ENCODE results near the gene ZBTB8A. TPM values are rescaled to one million over a fixed set of nuclear protein-coding genes. Genes with fewer than 3 reads are reported as not detected.
A peak's percentile ranks its signal among the peaks of the same experiment; 100 is the strongest.

The ZBTB8A gene
- total RNA-seq, 1 donor, result 0.21 TPM

- Histone ChIP-seq H3K4me1 (ENCODE audit: insufficient read depth, low read length) (no peaks in the 10 kb centered on the region), H3K9me3 (ENCODE audit: low read depth, low read length) (no peaks in the 10 kb centered on the region), H3K27me3 (ENCODE audit: insufficient read depth, low read length) (no peaks in the 10 kb centered on the region), H3K4me3 (ENCODE audit: low read length) (no peak overlapping the region)
Observed at GRCh38 chr1:32568929-32569328, 29.7 kb downstream of the ZBTB8A start.

DNA sequence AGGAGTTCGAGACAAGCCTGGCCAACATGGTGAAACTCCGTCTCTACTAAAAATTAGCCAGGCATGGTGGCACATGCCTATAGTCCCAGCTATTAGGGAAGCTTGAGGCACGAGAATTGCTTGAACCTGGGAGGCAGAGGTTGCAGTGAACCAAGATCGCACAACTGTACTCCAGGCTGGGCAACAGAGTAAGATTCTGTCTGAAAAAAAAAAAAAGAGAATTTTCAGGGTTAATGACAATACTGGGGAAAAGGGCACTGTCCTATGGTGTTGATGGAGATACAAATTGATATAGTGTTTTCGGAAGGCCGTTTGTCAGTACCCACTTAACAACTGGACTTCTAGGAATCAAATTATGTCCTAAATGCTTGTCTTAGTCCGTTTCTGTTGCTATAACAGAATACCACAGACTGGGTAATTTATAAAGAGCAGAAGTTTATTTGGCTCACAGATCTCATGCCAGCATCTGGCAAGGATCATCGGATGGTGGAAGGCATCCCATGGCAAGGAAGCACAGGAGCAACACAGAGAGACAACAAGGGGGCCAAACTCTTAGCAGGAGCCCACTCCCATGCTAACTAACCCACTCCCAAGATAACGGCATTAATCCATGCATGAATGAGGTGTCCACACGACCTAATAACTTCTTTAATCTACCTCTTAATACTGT lies 41.3 kb downstream of the ZBTB8A start:
- Histone ChIP-seq H3K27me3 (ENCODE audit: insufficient read depth, low read length) (no peaks in the 10 kb centered on the region), H3K9me3 (ENCODE audit: low read depth, low read length) (no peaks in the 10 kb centered on the region), H3K4me3 (ENCODE audit: low read length) (no peak overlapping the region), H3K4me1 (ENCODE audit: insufficient read depth, low read length) (no peaks in the 10 kb centered on the region)

DNA sequence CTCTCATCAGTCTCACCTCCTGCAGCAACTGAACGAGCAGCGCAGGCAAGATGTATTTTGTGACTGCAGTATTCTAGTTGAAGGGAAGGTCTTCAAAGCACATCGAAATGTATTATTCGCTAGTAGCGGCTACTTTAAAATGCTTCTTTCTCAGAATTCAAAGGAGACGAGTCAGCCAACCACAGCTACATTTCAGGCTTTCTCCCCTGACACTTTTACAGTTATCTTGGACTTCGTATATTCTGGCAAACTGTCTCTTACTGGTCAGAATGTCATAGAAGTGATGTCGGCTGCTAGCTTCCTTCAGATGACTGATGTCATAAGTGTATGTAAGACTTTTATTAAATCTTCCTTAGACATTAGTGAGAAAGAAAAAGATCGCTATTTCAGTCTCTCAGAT lies 53.7 kb downstream of the ZBTB8A start:
- Histone ChIP-seq H3K4me1 (ENCODE audit: insufficient read depth, low read length) (no peaks in the 10 kb centered on the region), H3K27me3 (ENCODE audit: insufficient read depth, low read length) (no peaks in the 10 kb centered on the region), H3K4me3 (ENCODE audit: low read length) (no peak overlapping the region), H3K9me3 (ENCODE audit: low read depth, low read length) (no peaks in the 10 kb centered on the region)

DNA sequence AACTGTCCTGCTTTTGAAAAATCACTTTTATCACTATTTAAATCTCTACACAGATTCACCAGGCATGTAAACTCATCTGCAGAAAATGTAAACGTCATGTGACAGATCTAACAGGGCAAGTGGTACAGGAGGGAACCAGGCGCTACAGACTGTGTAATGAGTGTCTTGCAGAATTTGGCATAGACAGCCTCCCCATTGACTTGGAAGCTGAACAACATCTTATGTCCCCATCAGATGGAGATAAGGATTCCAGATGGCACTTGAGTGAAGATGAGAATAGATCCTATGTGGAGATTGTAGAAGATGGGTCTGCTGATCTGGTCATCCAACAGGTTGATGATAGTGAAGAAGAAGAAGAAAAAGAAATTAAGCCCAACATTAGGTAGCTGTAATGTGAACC lies 60.8 kb downstream of the ZBTB8A start:
- H3K9me3 ChIP-seq (ENCODE audit: low read depth, low read length), result no peaks in the 10 kb centered on the region
- no peak overlapping the region for H3K4me3 ChIP-seq (ENCODE audit: low read length)
- H3K4me1 ChIP-seq (ENCODE audit: insufficient read depth, low read length), result no peaks in the 10 kb centered on the region
- H3K27me3 ChIP-seq (ENCODE audit: insufficient read depth, low read length), result no peaks in the 10 kb centered on the region

DNA sequence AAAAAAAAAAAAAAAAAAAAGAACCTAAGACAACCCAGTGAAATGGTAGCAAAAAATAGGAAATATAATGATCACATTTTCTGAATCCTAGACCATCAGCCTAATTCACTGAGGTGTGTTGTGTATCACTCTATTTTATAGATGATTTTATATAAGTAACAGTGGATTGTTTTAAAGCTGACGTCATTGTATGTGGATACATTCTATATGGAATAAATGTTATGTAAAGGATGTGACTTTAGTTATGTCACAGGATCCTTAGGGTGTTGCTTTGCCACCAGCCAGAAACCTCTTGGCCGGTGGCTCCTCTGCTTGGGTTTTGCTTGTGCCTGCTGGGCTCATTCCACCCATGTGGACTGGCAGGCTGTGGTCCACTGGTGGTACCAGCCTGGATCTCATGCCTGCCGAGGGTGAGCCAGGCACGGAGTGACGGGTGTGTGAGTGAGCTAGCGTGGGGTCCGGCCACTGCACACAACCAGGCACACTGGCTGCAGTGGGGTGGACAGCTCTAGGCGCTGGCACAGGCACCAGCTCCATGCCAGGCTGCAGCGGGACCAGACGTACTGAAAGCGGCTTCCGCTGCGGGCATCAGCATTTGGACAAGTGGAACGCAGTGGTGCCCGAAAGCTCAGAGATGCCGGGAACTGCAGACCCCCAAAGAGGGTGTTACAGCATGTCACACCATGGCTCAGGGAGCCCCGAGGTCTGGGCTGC lies 66.6 kb downstream of the ZBTB8A start:
- Histone ChIP-seq H3K27me3 (ENCODE audit: insufficient read depth, low read length) (no peaks in the 10 kb centered on the region), H3K9me3 (ENCODE audit: low read depth, low read length) (no peaks in the 10 kb centered on the region), H3K4me3 (ENCODE audit: low read length) (no peak overlapping the region), H3K4me1 (ENCODE audit: insufficient read depth, low read length) (no peaks in the 10 kb centered on the region)

DNA sequence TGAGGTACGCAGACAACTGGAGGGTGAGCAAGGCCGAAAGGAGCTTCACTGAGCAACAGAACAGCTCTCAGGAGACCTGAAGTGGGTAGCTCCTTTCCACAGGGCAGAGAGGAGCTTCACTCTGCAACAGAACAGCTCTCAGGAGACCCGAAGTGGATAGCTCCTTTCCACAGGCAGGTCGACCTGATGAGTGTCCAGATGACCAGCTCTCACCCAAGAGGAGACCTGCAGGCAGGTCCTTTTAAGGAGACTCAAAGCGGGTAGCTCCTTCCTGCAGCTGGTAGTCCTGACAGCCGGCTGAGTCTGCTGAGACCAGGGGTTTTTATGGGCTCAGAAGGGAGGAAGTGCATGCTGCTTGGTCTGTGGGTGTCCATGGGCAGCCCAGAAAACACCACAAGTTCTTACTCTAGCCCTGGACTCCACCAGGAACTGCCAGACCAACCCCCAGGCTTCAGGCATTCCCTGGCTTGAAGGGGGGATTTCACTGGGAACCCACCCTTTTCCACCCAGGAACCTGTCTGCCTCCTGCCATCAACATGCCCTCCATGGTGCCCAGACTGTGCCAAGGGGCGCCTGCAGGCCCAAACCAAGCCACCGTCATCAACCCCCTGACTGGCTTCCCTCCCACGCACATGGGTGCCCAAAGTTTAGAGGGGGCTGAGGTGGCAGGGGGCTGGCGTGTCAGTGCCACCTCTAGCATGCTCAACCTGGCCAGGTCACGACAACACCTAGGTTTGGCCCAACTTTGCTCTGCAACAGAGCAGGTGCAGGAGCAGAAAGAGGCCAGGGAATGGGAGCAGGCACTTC lies 67.5 kb downstream of the ZBTB8A start:
- Histone ChIP-seq H3K4me1 (ENCODE audit: insufficient read depth, low read length) (peaks cover 2% of the 10 kb centered on the region), H3K27me3 (ENCODE audit: insufficient read depth, low read length) (no peaks in the 10 kb centered on the region), H3K9me3 (ENCODE audit: low read depth, low read length) (no peaks in the 10 kb centered on the region), H3K4me3 (ENCODE audit: low read length) (no peak overlapping the region)

GRCh38 chr1:32609180-32609579 lies 70.0 kb downstream of the ZBTB8A start:
- Histone ChIP-seq H3K4me1 (ENCODE audit: insufficient read depth, low read length) (peaks cover 14% of the 10 kb centered on the region), H3K4me3 (ENCODE audit: low read length) (no peak overlapping the region), H3K9me3 (ENCODE audit: low read depth, low read length) (no peaks in the 10 kb centered on the region)

GRCh38 chr1:32611859-32612188 lies 72.6 kb downstream of the ZBTB8A start:
- H3K27me3 ChIP-seq (ENCODE audit: insufficient read depth, low read length), result no peaks in the 10 kb centered on the region
- H3K4me1 ChIP-seq (ENCODE audit: insufficient read depth, low read length), result peaks cover 14% of the 10 kb centered on the region
- peak overlapping the region; percentile 32 for H3K4me3 ChIP-seq (ENCODE audit: low read length)
- no peaks in the 10 kb centered on the region for H3K9me3 ChIP-seq (ENCODE audit: low read depth, low read length)

More at GRCh38 chr1:32609180-32609579, 70.0 kb downstream of the ZBTB8A start:
- H3K27me3 ChIP-seq (ENCODE audit: insufficient read depth, low read length), result no peaks in the 10 kb centered on the region

- Histone ChIP-seq H3K4me1 (ENCODE audit: insufficient read depth, low read length) (peaks cover 14% of the 10 kb centered on the region), H3K4me3 (ENCODE audit: low read length) (peak overlapping the region; percentile 32), H3K27me3 (ENCODE audit: insufficient read depth, low read length) (no peaks in the 10 kb centered on the region), H3K9me3 (ENCODE audit: low read depth, low read length) (no peaks in the 10 kb centered on the region)
Observed at GRCh38 chr1:32612189-32612881, 73.1 kb downstream of the ZBTB8A start.

DNA sequence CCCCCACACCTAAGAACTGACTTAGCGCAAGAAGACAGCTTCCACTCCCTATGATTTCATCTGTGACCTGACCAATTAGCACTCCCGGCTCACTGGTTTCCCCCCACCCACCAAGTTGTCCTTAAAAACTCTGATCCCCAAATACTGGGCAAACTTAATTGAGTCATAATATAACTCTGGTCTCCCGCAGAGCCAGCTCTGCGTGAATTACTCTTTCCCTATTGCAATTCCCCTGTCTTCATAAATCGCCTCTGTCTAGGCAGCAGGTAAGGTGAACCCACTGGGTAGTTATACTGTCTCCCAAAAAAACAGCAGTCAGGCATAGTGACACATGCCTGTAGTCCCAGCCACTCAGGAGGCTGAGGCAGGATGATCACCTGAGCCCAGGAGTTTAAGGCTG lies 74.2 kb downstream of the ZBTB8A start:
- no peaks in the 10 kb centered on the region for H3K27me3 ChIP-seq (ENCODE audit: insufficient read depth, low read length)
- no peak overlapping the region for H3K4me3 ChIP-seq (ENCODE audit: low read length)
- H3K9me3 ChIP-seq (ENCODE audit: low read depth, low read length), result no peaks in the 10 kb centered on the region
- peaks cover 14% of the 10 kb centered on the region for H3K4me1 ChIP-seq (ENCODE audit: insufficient read depth, low read length)

- no peaks in the 10 kb centered on the region for H3K9me3 ChIP-seq (ENCODE audit: low read depth, low read length)
- peaks cover 6% of the 10 kb centered on the region for H3K4me1 ChIP-seq (ENCODE audit: insufficient read depth, low read length)
- no peak overlapping the region for H3K4me3 ChIP-seq (ENCODE audit: low read length)
- no peaks in the 10 kb centered on the region for H3K27me3 ChIP-seq (ENCODE audit: insufficient read depth, low read length)
Observed at GRCh38 chr1:32618673-32619221, 79.5 kb downstream of the ZBTB8A start.

DNA sequence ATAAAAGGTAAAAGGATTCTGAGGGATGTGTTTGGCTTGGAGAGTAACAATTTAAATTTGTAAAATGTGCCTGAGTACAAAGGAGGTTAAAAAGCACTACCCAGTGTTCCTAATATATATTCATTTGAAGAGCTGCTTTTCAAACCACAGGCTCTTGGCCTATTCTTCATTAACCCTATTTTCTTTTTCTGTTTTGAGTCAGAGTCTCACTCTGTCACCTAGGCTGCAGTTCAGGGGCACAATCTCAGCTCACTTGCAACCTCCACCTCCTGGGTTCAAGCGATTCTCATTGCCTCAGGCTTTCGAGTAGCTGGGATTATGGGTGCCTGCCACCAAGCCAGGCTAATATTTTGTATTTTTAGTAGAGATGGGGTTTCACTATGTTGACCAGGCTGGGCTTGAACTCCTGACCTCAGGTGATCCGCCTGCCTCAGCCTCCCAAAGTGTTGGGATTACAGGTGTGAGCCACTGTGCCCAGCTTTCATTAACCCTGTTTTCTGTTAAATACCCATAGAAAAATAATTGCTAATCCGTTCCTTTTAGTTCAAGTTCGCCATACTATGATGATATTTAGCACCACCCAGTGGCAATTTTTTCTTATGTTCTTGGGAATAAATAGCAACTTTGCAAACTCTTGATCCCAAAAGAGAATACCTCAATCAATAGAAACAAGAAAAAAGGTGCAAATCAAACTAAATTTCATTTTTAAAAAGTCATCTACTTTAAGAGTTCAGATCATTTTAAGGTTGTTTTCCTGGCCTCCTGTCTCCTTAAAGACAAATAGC lies 80.7 kb downstream of the ZBTB8A start:
- Histone ChIP-seq H3K4me1 (ENCODE audit: insufficient read depth, low read length) (peaks cover 8% of the 10 kb centered on the region), H3K4me3 (ENCODE audit: low read length) (no peak overlapping the region), H3K27me3 (ENCODE audit: insufficient read depth, low read length) (no peaks in the 10 kb centered on the region), H3K9me3 (ENCODE audit: low read depth, low read length) (no peaks in the 10 kb centered on the region)

GRCh38 chr1:32622205-32622604 lies 83.0 kb downstream of the ZBTB8A start:
- Histone ChIP-seq H3K9me3 (ENCODE audit: low read depth, low read length) (no peaks in the 10 kb centered on the region), H3K27me3 (ENCODE audit: insufficient read depth, low read length) (no peaks in the 10 kb centered on the region), H3K4me3 (ENCODE audit: low read length) (no peak overlapping the region), H3K4me1 (ENCODE audit: insufficient read depth, low read length) (peaks cover 8% of the 10 kb centered on the region)

Data from mononuclear cell (primary cell).